HG02885 (cell line): ENCODE data around the gene RNASE4.
"Not testable (repeated sequence)": the region's sequence is repeated elsewhere in the genome, so short reads cannot be mapped to it uniquely, and the experiment has no call there.

Experiments used
- ATAC-seq: cut with Tn5 transposase; IDR thresholded peaks from one replicate; pipeline ENCODE4 v1.9.1; 2021; ENCODE audit warnings: mild to moderate bottlenecking; ENCODE audit not compliant: unreplicated experiment, poor library complexity

The RNASE4 gene

GRCh38 chr14:20683891-20684661 is at the start of gene RNASE4:
Gene RNASE4, plus strand, starts transcription at chr14:20684560. Its CDS starts 14,812 bp downstream, at chr14:20699372.
- peak; percentile 29 for ATAC-seq

GRCh38 chr14:20641591-20641990 is 42.8 kb upstream of the RNASE4 start, which contains the start of gene OR6S1:
Gene OR6S1, minus strand, starts transcription at chr14:20641691. Its CDS starts 0 bp downstream, at chr14:20641691.
- ATAC-seq: no peak

GRCh38 chr14:20642182-20642581 is 42.2 kb upstream of the RNASE4 start:
- ATAC-seq: no peak

GRCh38 chr14:20642755-20643154 is 41.6 kb upstream of the RNASE4 start:
- not testable (repeated sequence) for ATAC-seq

- no peak for ATAC-seq
Measured at GRCh38 chr14:20644520-20644919, 39.8 kb upstream of the RNASE4 start.

- no peak for ATAC-seq
Measured at GRCh38 chr14:20645481-20645880, 38.9 kb upstream of the RNASE4 start.

- ATAC-seq: peak; percentile 62
Measured at GRCh38 chr14:20652996-20653975, 31.1 kb upstream of the RNASE4 start.

- no peak for ATAC-seq
Measured at GRCh38 chr14:20655851-20656250, 28.5 kb upstream of the RNASE4 start.

- ATAC-seq: no peak
Measured at GRCh38 chr14:20656274-20656673, 28.1 kb upstream of the RNASE4 start.

- ATAC-seq: no peak
Measured at GRCh38 chr14:20657216-20658211, 26.8 kb upstream of the RNASE4 start.

- no peak for ATAC-seq
Measured at GRCh38 chr14:20658246-20658645, 26.1 kb upstream of the RNASE4 start.

GRCh38 chr14:20659336-20659735 is 25.0 kb upstream of the RNASE4 start:
- ATAC-seq: no peak

GRCh38 chr14:20659813-20660395 is 24.5 kb upstream of the RNASE4 start:
- no peak for ATAC-seq

GRCh38 chr14:20661197-20661596 is 23.2 kb upstream of the RNASE4 start:
- no peak for ATAC-seq

GRCh38 chr14:20662968-20663732 is 21.2 kb upstream of the RNASE4 start:
- ATAC-seq: peak; percentile 44

- not testable (repeated sequence) for ATAC-seq
Measured at GRCh38 chr14:20666400-20666961, 17.9 kb upstream of the RNASE4 start.

GRCh38 chr14:20667957-20668356 is 16.4 kb upstream of the RNASE4 start:
- peak; percentile 78 for ATAC-seq

GRCh38 chr14:20668969-20669368 is 15.4 kb upstream of the RNASE4 start:
- no peak for ATAC-seq
